G401 (cell line): ENCODE data around the gene ADAMTS17. TPM values are rescaled to one million over a fixed set of nuclear protein-coding genes. Genes with fewer than 3 reads are reported as not detected.

Source experiments
- DNase-seq: peaks from one replicate; pipeline ENCODE4 v3.0.0-alpha.2; 2015; ENCODE audit warnings: low spot score
- in situ Hi-C: cut with HindIII; loops from 2 replicates; pipeline ENCODE4 v1.10.0; 2016; ENCODE audit warnings: low sequenced_read_pairs, mixed read lengths
- total RNA-seq: library from RNA; depleted of rRNA; stranded (reverse); fragments of >200 nt; shearing (Covaris generic); gene quantifications from 2 replicates; pipeline ENCODE4 v1.2.3, GENCODE V29; 2014

The ADAMTS17 gene
- total RNA-seq, 1 experiment from 2014 or later, result 1.3 TPM

DNA sequence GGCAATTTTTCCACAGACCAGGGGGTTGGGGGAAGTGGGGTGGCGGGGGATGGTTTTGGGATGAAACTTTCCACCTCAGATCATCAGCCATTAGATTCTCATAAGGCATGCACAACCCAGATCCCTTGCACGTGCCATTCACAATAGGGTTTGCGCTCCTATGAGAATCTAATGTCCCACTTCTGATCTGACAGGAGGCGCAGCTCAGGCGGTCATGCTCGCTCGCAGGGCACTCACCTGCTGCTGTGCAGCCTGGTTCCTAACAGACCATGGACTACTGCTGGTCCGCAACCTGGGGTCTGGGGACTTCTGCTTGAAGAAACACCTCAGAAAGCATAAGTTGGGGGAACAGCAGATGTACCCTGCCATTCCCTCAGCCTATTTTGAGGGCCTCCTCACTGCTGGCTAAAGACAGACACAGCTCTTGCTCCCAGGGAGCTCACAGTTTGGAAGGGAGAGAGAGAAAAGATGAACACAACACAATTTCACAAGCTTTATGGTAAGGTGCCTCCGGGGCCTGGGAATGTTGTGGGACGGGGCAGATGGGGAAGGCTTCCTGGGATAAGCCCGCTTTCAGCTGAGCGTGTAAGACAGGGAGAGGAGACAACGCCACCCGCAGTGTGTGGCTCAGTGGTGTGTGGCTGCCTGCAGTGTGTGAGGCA lies 285.2 kb downstream of the ADAMTS17 start:
- in situ Hi-C loops, result no loop called here
- DNase-seq, result no peak

DNA sequence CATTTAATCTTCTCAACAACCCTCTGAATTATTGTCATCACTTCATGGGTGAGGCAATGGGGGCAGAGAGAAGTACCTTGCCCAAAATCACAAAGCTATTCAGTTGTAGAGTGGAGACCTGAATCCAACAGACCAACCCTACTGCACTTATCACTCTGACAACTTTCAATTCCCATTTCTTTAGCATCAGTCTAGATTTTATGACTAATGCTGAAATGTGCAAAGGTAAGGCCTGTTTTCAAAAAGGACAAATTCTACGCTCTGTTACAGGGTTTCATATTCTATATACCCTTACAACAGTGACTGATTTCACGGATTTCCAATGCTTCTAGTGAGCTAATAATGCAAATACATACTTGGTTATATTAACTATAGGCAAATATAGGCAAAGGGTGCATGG lies 286.0 kb downstream of the ADAMTS17 start:
- DNase-seq, result no peak
- in situ Hi-C loops, result no loop called here

DNA sequence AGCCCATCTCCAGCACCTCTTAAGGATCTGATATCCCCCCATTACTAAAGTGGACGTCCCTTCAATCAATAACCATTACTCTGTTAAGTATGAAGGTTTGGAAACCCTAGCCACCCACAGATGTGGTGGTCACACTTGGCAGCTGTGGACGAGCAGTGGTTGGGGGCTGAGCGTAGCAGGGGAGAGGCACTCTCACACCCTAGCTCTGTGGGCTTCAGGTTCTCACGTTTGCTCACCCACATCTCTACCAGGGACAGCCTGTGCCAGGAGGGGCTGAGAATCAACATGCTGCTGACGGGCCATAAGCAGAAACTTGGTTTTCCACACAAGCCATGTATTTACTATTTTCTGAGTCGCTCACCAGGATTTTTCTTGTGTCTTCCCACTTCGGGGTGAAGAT lies 287.2 kb downstream of the ADAMTS17 start:
- DNase-seq, result no peak
- in situ Hi-C loops, result no loop called here

DNA sequence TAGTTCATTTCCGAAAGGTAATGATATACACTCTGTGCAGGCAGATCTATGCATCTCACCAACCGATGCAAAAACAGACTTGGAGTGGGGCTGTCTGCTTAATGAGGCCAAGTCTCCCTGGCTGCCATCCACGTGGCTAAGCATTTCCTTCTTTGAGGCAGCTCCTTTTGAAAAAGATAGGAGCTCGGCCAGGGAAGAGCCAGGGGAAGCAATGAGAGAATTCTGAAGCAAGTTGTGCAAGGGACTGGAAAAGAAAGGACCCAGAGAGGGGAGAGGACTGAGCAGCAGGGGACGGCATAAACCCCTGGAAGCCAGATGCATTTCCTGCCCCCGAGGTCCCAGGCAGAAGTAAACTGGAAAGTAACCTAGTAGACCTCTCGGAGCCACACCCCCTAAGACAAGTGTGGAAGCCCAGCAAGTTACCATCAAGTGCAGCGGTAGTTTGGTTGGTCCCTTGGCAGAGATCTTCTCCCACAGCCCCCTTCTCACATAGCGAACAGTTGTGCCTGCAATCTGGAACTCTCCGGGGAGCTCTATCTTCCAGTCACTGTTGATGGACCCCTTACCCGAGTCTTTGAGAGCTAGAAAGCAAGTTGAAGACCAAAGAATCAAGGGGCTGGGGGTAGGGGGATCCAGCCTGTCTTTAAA lies 288.2 kb downstream of the ADAMTS17 start:
- in situ Hi-C loops, result no loop called here
- peak; percentile 16 for DNase-seq

- no peak for DNase-seq
Measured at GRCh38 chr15:100052716-100053473, 288.9 kb downstream of the ADAMTS17 start.

DNA sequence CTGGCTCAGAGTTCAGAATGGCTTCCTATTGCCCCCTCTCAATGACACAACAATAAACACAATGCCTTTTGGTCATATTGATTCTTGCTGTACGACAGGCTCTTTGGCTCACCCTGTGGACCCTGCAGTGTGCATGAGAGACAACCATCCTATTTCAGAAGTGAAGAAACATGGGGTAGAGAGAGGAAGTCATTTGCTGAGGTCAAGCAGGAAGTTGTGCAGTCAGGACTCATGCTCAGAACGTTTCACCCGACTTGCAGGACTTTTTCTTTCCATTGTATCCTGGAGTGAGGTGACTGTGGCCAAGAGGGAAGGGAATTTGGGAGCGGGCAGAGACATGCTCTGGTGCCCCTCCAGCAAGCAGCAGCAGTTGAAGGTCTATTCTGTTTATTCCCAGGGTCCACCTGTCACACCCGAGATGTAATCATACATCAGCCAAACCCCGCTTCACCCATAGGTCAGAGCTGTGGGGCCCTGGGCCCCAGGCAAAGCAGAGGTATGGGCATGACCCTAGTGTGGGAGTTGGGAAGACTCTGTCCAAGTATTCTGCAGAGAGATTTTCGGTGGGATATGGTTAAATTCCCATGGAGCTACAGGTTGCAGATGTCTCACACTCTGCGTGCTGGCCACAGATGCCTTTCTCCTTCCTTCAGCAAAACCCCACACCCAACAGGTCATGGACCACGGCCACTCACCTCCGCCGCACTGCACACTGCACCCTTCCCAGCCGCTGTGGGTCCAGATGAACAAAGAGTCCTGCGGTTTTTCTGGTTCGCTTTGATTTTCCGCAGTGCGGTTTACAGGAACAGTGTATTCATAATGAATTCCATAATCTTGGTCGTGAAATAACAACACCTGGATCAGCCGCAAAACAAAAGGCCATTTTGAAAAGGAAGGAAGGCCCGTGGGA lies 290.6 kb downstream of the ADAMTS17 start:
- in situ Hi-C loops, result no loop called here
- no peak for DNase-seq

More at GRCh38 chr15:100052716-100053473, 288.9 kb downstream of the ADAMTS17 start:
- in situ Hi-C loops, result no loop called here

DNA sequence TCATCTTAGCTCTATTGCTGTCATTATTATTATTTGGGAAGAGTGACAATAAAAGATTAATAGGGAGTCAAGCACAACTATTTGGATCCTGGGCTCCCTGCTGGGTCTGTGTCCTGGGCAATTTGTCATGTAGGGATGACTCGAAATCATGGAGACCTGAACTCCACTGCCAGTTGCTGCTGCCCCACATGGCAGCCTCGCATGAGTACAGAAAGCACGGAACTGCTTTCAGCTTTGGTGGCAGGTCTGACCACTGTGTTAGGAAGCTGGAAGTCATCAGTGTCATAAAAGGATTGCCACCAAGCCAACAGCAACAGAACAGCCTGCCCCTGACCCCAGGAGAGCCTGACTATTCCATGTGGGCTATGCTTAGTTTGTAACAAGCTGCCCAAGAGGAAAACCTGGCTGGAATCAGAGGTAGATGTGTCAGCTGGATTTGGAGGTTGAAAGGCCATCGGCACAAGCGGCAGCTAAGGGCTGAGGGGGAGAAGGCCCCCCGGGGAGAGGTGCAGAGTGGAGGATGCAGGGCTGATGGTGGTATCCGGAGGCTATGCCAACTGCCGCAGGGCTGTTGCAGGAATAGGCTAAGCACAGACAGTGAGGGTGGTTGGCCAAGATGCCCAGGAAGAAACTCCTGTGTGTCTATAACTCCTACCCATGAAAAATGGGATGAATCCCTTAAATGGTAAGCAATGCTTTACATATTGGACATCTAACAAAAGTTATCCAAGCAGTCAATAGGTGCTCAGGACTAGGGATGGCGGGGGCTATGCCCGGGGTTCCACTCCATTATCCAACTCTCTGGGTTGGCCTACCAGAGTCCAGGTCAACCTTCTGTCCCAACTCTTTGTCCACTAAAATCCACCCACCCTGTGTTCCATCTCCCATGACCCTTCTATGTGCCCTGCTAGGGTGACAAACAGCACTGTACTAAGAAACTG lies 291.6 kb downstream of the ADAMTS17 start:
- in situ Hi-C loops, result no loop called here
- DNase-seq, result no peak

DNA sequence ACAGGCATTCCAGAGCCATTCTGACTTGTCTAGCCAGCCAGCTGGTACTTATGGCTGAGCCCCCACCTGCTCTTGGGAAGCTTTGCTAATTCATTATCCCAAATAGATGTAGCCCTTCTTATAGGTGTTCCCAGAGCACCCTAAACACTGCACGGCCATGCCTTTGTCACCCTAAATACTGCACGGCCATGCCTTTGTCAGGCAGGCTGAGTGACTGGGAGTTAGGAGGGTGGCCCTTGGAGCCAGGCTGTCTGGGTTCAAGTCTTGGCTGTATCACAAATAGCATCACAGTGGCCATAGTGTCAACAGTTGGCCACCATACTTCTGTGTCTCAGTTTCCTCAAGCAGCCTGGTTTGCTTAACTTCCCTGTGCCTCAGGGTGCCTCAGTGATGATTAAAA lies 292.3 kb downstream of the ADAMTS17 start:
- in situ Hi-C loops, result no loop called here
- no peak for DNase-seq

DNA sequence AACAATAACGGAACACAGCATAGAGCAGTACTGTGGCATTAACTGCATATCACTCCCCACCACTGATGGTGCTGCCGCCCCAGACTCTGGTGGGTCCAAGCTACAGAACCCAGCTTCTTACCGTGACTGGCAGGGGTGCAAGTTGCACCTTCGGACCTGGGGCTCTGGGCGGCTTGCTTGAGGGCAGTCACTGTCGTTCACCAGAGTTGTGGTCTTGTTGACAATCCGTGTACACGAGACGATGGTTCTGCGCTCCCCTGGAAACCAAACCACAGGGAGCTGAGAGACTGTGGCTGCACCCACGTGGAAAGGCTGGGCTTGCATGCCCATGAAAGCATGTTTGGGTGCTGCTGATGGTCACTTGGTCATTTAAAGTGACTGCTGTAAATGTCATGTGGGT lies 293.0 kb downstream of the ADAMTS17 start:
- DNase-seq, result no peak
- in situ Hi-C loops, result no loop called here

- DNase-seq, result no peak
- in situ Hi-C loops, result no loop called here
Measured at GRCh38 chr15:100043692-100044091, 298.1 kb downstream of the ADAMTS17 start.

DNA sequence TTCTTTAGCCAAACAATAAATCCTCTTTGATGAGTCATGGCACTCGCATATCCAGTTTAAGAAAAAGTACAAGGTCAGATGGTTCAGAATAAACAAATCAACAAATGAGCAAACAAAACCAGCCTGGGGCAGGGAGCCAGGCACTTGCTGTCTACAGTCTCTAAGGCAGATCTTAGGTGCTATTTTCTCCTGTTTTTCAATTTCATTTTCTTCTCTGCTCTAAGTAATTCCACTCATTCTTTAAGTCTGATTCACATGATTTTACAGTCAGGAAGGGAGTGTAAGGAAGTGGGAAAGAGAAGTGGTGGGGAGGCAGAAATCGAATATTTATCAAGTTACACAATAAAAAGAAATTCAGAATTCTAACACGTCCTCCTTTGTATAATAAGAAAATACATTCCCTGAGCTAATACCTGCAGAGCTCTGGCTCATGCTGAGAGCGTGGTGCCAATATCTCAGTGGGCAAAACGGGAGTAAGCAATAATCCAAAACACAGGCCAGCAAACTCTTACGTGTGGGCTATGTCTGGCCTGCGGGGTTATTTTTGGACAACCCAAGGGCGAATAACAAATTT lies 298.6 kb downstream of the ADAMTS17 start:
- in situ Hi-C loops, result no loop called here
- no peak for DNase-seq

DNA sequence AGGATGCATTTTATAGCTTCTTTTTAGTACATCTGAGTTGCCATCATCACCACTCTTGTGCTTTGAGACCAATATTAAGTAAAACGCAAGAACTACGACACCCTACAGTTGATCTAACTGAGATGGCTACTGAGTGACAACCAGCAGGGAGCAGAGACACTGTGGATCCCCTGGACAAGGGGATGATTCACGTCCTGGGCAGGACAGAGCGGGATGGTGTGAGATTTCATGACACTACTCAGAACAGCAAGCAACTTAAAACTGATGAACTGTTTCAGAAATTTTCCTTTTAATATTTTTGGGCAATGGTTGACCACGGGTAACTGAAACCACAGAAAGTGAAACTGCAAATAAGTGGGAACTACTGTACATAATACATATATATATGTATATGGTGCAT lies 299.2 kb downstream of the ADAMTS17 start:
- no peak for DNase-seq
- in situ Hi-C loops, result no loop called here

GRCh38 chr15:100041127-100041828 lies 300.5 kb downstream of the ADAMTS17 start:
- in situ Hi-C loops, result no loop called here
- peak; percentile 51 for DNase-seq

DNA sequence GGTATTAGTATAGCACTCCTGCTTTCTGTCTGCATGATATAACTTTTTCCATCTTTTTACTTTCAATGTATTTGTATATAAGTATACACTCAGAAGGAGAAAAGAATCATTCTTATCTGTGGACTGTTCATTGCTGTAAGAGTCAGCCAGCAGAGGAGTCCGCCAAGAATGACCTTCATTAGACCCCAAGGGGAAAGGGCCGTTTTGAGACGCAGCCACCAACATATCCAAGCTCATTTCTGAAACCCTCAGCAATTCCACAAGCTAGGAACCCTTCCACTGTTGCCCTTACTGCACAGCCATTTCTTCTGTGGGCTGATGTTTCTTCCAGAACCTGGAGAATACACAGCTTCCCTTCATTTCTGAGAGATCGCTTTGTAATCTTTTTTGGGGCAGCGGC lies 301.8 kb downstream of the ADAMTS17 start:
- in situ Hi-C loops, result no loop called here
- no peak for DNase-seq

DNA sequence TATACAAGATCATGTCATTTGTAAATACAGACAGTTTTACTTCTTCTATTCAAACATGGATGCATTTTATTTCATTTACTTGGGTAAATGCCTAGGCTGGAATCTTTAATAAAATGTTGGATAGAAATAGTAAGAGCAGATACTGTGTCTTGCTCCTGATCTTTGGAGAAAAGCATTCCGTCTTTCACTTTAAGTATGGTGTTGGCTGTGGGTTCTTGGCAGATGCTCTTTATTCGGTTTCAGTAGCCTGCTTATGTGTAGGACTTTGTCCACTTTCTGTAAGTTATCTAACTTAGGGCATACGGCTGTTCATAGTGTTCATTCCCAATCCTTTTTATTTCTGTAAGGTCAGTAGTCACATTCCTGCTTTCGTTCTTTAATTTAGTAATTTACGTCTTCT lies 303.0 kb downstream of the ADAMTS17 start:
- in situ Hi-C loops, result no loop called here
- no peak for DNase-seq

GRCh38 chr15:100037901-100038300 lies 303.9 kb downstream of the ADAMTS17 start:
- DNase-seq, result no peak
- in situ Hi-C loops, result no loop called here

- in situ Hi-C loops, result no loop called here
- no peak for DNase-seq
Measured at GRCh38 chr15:100036015-100036414, 305.8 kb downstream of the ADAMTS17 start.
